ENCODE data around the gene ATP7B.

The ATP7B gene

GRCh38 chr13:51998723-51999509, 12.3 kb downstream of the ATP7B start:
- Histone ChIP-seq H3K27me3 (ENCODE audit: insufficient read depth, poor library complexity, severe bottlenecking) (peaks cover 5% of the 10 kb centered on the region), H3K27ac (replicated peaks) (no peak overlapping the region), H3K4me3 (replicated peaks; ENCODE audit: insufficient read depth, low read length) (no peak overlapping the region)
- TF ChIP-seq POLR2AphosphoS5 (IDR thresholded peaks at IDR 0.05; ENCODE audit: low read depth) (no peak), GABPA (IDR thresholded peaks at IDR 0.05; ENCODE audit: low read depth) (no peak), CTCF (IDR thresholded peaks at IDR 0.05; ENCODE audit: insufficient read depth, low read length) (no peak), SPI1 (IDR thresholded peaks at IDR 0.05; ENCODE audit: borderline replicate concordance, low read depth) (no peak), REST (IDR thresholded peaks at IDR 0.05; ENCODE audit: insufficient replicate concordance, low read depth) (no peak)
- no peak for DNase-seq (ENCODE audit: low read depth in 1 of 2, low spot score in 1 of 2)

GRCh38 chr13:51997641-51998330, 13.5 kb downstream of the ATP7B start:
- Histone ChIP-seq H3K27ac (replicated peaks) (no peak overlapping the region), H3K27me3 (ENCODE audit: insufficient read depth, poor library complexity, severe bottlenecking) (peaks cover 5% of the 10 kb centered on the region), H3K4me3 (replicated peaks; ENCODE audit: insufficient read depth, low read length) (no peak overlapping the region)
- DNase-seq (ENCODE audit: low read depth in 1 of 2, low spot score in 1 of 2): no peak
- TF ChIP-seq CTCF (IDR thresholded peaks at IDR 0.05; ENCODE audit: insufficient read depth, low read length): no peak
- TF ChIP-seq REST (IDR thresholded peaks at IDR 0.05; ENCODE audit: insufficient replicate concordance, low read depth): no peak
- no peak for TF ChIP-seq POLR2AphosphoS5 (IDR thresholded peaks at IDR 0.05; ENCODE audit: low read depth)
- TF ChIP-seq SPI1 (IDR thresholded peaks at IDR 0.05; ENCODE audit: borderline replicate concordance, low read depth): no peak
- no peak for TF ChIP-seq GABPA (IDR thresholded peaks at IDR 0.05; ENCODE audit: low read depth)

GRCh38 chr13:51997186-51997585, 14.1 kb downstream of the ATP7B start:
- DNase-seq (ENCODE audit: low read depth in 1 of 2, low spot score in 1 of 2): no peak
- TF ChIP-seq SPI1 (IDR thresholded peaks at IDR 0.05; ENCODE audit: borderline replicate concordance, low read depth) (no peak), REST (IDR thresholded peaks at IDR 0.05; ENCODE audit: insufficient replicate concordance, low read depth) (no peak), GABPA (IDR thresholded peaks at IDR 0.05; ENCODE audit: low read depth) (no peak), CTCF (IDR thresholded peaks at IDR 0.05; ENCODE audit: insufficient read depth, low read length) (no peak), POLR2AphosphoS5 (IDR thresholded peaks at IDR 0.05; ENCODE audit: low read depth) (no peak)
- H3K27ac ChIP-seq (replicated peaks): no peak overlapping the region
- H3K27me3 ChIP-seq (ENCODE audit: insufficient read depth, poor library complexity, severe bottlenecking): peaks cover 5% of the 10 kb centered on the region
- H3K4me3 ChIP-seq (replicated peaks; ENCODE audit: insufficient read depth, low read length): no peak overlapping the region
